Activated CD8-positive, alpha-beta T cell treated with anti-CD3 and anti-CD28 coated beads for 36 hours (primary cell): ENCODE measurements around the gene ZSWIM5. TPM values are rescaled to one million over a fixed set of nuclear protein-coding genes. Genes with fewer than 3 reads are reported as not detected.
"Not testable (repeated sequence)": the region's sequence is repeated elsewhere in the genome, so short reads cannot be mapped to it uniquely, and the experiment has no call there.

Experiments used
- ATAC-seq: fragments of 200-7000 bp; cut with Tn5 transposase; one replicate; pipeline ENCODE4 v1.10.0; 2021; ENCODE audit warnings: mild to moderate bottlenecking, moderate library complexity
- CTCF ChIA-PET: fragments of 350-600 bp; sonication (Branson Sonifier 250); formaldehyde crosslinking; loops from one replicate; lab custom pipeline; 2021; ENCODE audit warnings: antibody characterized with exemption; lab: Charles Lee
- POLR2A ChIA-PET: fragments of 350-600 bp; sonication (Branson Sonifier 250); formaldehyde crosslinking; loops from one replicate; lab custom pipeline; 2021; ENCODE audit warnings: antibody characterized with exemption; lab: Charles Lee
- DNase-seq: peaks from one replicate; pipeline ENCODE4 v3.0.0-alpha.2; 2020
- H3K27ac Mint-ChIP-seq: one replicate; pipeline ENCODE4 v1.8.0; 2021; ENCODE audit warnings: mild to moderate bottlenecking, mixed read lengths
- H3K27me3 Mint-ChIP-seq: one replicate; pipeline ENCODE4 v1.8.0; 2021; ENCODE audit warnings: mixed read lengths
- H3K36me3 Mint-ChIP-seq: one replicate; pipeline ENCODE4 v1.8.0; 2021; ENCODE audit warnings: low read depth, mixed read lengths
- H3K4me1 Mint-ChIP-seq: one replicate; pipeline ENCODE4 v1.8.0; 2021; ENCODE audit warnings: low read depth, mixed read lengths
- H3K4me3 Mint-ChIP-seq: one replicate; pipeline ENCODE4 v1.8.0; 2021; ENCODE audit warnings: mild to moderate bottlenecking, moderate library complexity, mixed read lengths
- H3K9me3 Mint-ChIP-seq: one replicate; pipeline ENCODE4 v1.8.0; 2021; ENCODE audit warnings: mixed read lengths
- CTCF ChIP-seq: fragments of 200-600 bp; IDR thresholded peaks from one replicate; pipeline ENCODE4 v1.8.0; 2022; ENCODE audit warnings: antibody characterized with exemption, mild to moderate bottlenecking
- intact Hi-C: fragments of 100-400 bp; cut with micrococcal nuclease; formaldehyde crosslinking; loops from one replicate; pipeline ENCODE4 v1.10.0; 2022
- total RNA-seq, 2 experiments: library from RNA; stranded (reverse); gene quantifications; one replicate each; pipeline ENCODE4 v1.2.3, GENCODE V29; 2021

ZSWIM5 gene
- under 1 TPM; 0.70 to 0.87 TPM for total RNA-seq

DNA sequence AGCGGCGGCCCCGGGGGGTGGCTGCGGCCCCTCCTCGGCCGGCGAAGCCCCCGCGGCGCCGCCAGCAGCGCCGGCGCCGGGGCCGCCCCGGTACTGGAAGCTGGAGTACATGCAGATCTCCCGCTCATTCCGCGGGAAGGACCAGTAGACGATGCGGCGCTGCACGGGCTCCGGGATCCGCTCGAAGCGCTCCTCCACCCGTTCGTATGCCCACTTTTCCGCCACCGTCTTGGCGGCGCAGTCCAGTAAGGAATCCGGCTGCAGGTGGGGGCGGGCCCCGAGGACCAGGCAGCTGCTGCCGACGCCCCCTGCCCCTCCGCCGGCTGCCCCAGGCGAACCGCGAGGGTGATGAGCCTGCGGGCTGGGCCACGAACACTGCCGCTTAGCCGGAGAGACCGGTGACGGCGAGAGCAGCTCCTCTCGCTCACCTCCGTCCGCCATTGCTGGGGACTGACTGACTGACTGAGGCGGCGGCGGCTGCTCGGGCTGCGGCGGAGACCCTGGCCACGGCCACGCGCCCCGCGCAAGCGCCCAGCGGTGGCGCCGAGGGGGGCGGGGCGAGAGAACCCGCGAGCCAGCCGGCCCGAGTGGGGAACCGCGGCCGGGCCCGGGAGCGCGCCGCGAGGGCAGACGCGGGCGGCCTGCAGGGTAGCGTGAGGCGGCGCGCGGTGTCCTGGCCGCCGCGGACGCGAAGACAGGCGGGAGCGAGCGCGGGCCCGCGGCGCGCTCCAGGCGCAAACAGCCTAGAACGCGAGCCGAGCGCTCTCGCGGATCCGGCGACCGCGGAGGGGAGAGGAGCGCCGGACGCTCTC, at the start of gene ZSWIM5:
ZSWIM5 (minus strand) TSS at position 696 of the 812 bp plus-strand sequence; CDS start at position 441, 255 bp downstream.
- no peaks in the 10 kb centered on the region for H3K9me3 Mint-ChIP-seq
- peak; percentile 69 for DNase-seq
- peaks cover 17% of the 10 kb centered on the region for H3K27me3 Mint-ChIP-seq
- peak; percentile 83 for ATAC-seq
- intact Hi-C loops = no loop called here
- peak within 1 kb of the TSS; percentile 81 for H3K27ac Mint-ChIP-seq
- no peak for TF ChIP-seq CTCF
- H3K4me1 Mint-ChIP-seq = peaks cover 33% of the 10 kb centered on the region
- H3K4me3 Mint-ChIP-seq = peak within 1 kb of the TSS; percentile 92
- CTCF ChIA-PET = no interaction called here
- peaks cover 1% of the 10 kb centered on the region for H3K36me3 Mint-ChIP-seq
- POLR2A ChIA-PET = interaction anchor here (1.0 kb wide), 1 partner anchor 26 kb away, joined by 3 read pairs; no protein-coding TSS in a partner anchor

GRCh38 chr1:45254490-45254889, 48.1 kb upstream of the ZSWIM5 start:
- DNase-seq = no peak
- POLR2A ChIA-PET = interaction anchor here (0.7 kb wide), 1 partner anchor 8 kb away, joined by 4 read pairs; no protein-coding TSS in a partner anchor

GRCh38 chr1:45250544-45250943, 44.1 kb upstream of the ZSWIM5 start:
- TF ChIP-seq CTCF = no peak
- DNase-seq = no peak
- Mint-ChIP-seq H3K36me3 (peaks cover 11% of the 10 kb centered on the region), H3K9me3 (peaks cover 9% of the 10 kb centered on the region), H3K4me3 (no peak overlapping the region), H3K4me1 (peaks cover 15% of the 10 kb centered on the region), H3K27ac (no peak overlapping the region), H3K27me3 (peaks cover 11% of the 10 kb centered on the region)
- intact Hi-C loops = no loop called here
- ChIA-PET CTCF (no interaction called here), POLR2A (no interaction called here)
- no peak for ATAC-seq

More at GRCh38 chr1:45254490-45254889, 48.1 kb upstream of the ZSWIM5 start:
- no peak for ATAC-seq
- peaks cover 11% of the 10 kb centered on the region for H3K27me3 Mint-ChIP-seq
- TF ChIP-seq CTCF = no peak
- intact Hi-C loops = no loop called here
- no peaks in the 10 kb centered on the region for H3K4me1 Mint-ChIP-seq
- H3K4me3 Mint-ChIP-seq = no peak overlapping the region
- H3K9me3 Mint-ChIP-seq = peaks cover 22% of the 10 kb centered on the region
- H3K36me3 Mint-ChIP-seq = peaks cover 18% of the 10 kb centered on the region
- CTCF ChIA-PET = no interaction called here
- H3K27ac Mint-ChIP-seq = no peak overlapping the region

DNA sequence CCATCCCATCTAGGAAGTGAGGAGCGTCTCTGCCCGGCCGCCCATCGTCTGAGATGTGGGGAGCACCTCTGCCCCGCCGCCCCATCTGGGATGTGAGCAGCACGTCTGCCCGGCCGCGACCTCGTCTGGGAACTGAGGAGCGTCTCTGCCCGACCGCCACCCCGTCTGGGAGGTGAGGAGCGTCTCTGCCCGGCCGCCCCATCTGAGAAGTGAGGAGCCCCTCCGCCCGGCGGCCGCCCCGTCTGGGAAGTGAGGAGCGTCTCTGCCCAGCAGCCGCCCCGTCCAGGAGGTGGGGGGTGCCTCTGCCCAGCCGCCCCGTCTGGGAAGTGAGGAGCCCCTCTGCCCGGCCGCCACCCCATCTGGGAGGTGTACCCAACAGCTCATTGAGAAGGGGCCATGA, 41.6 kb upstream of the ZSWIM5 start:
- DNase-seq, CTCF ChIA-PET, H3K27me3 Mint-ChIP-seq, POLR2A ChIA-PET, intact Hi-C loops, ATAC-seq, H3K4me3 Mint-ChIP-seq: not testable (repeated sequence)
- H3K27ac Mint-ChIP-seq = peak overlapping the region; percentile 24
- H3K9me3 Mint-ChIP-seq = peaks cover 12% of the 10 kb centered on the region
- H3K36me3 Mint-ChIP-seq = peaks cover 12% of the 10 kb centered on the region
- peaks cover 16% of the 10 kb centered on the region for H3K4me1 Mint-ChIP-seq

DNA sequence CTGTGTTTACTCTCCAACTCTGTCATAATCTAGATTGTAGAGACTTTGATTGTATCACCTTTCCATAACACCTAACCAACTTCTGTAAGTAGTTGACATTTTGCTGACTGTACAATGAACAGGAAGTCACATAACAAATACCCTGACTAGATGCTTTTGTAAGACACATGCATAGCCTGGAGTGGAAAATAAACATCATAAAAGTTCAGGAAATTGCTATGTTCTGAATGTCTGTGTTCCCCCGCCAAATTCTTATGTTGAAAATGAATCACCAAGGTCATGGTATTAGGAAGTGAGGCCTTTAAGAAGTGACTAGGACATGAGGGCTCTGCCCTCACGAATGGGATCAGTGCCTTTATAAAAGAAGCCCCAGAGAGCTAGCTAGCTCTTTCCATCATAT, 40.4 kb upstream of the ZSWIM5 start:
- peaks cover 5% of the 10 kb centered on the region for H3K27me3 Mint-ChIP-seq
- peaks cover 16% of the 10 kb centered on the region for H3K4me1 Mint-ChIP-seq
- CTCF ChIA-PET = interaction anchor here (1.6 kb wide), 1 partner anchor 52 kb away, joined by 3 read pairs; no protein-coding TSS in a partner anchor
- no peak for TF ChIP-seq CTCF
- POLR2A ChIA-PET = interaction anchor here (1.1 kb wide), 1 partner anchor 8 kb away, joined by 4 read pairs; no protein-coding TSS in a partner anchor
- DNase-seq = peak; percentile 27
- intact Hi-C loops = no loop called here
- peaks cover 12% of the 10 kb centered on the region for H3K9me3 Mint-ChIP-seq
- H3K36me3 Mint-ChIP-seq = peaks cover 14% of the 10 kb centered on the region
- ATAC-seq = peak; percentile 94
- H3K27ac Mint-ChIP-seq = peak overlapping the region; percentile 88
- H3K4me3 Mint-ChIP-seq = no peak overlapping the region

- Mint-ChIP-seq H3K27ac (peak overlapping the region; percentile 88), H3K36me3 (peaks cover 16% of the 10 kb centered on the region), H3K9me3 (peaks cover 14% of the 10 kb centered on the region), H3K4me1 (peaks cover 16% of the 10 kb centered on the region)
- intact Hi-C loops, H3K4me3 Mint-ChIP-seq, H3K27me3 Mint-ChIP-seq, ATAC-seq: not testable (repeated sequence)
- POLR2A ChIA-PET = interaction anchor here (0.9 to 1.1 kb wide), 2 partner anchors 9 kb away, joined by 4 read pairs; no protein-coding TSS in a partner anchor
- CTCF ChIA-PET = interaction anchor here (1.6 kb wide), 1 partner anchor 53 kb away, joined by 3 read pairs; no protein-coding TSS in a partner anchor
- peak; percentile 18 for DNase-seq
Measured at GRCh38 chr1:45246359-45246758, 40.0 kb upstream of the ZSWIM5 start.
